COLO668 (cell line): ENCODE results near the gene TNKS1BP1.
"Not testable (repeated sequence)": the region's sequence is repeated elsewhere in the genome, so short reads cannot be mapped to it uniquely, and the experiment has no call there.

Experiments used
- DNase-seq: peaks from one replicate; lab custom pipeline; 2025; ENCODE audit not compliant: unreplicated experiment; lab: John Stamatoyannopoulos, UW

TNKS1BP1 gene, protein sequence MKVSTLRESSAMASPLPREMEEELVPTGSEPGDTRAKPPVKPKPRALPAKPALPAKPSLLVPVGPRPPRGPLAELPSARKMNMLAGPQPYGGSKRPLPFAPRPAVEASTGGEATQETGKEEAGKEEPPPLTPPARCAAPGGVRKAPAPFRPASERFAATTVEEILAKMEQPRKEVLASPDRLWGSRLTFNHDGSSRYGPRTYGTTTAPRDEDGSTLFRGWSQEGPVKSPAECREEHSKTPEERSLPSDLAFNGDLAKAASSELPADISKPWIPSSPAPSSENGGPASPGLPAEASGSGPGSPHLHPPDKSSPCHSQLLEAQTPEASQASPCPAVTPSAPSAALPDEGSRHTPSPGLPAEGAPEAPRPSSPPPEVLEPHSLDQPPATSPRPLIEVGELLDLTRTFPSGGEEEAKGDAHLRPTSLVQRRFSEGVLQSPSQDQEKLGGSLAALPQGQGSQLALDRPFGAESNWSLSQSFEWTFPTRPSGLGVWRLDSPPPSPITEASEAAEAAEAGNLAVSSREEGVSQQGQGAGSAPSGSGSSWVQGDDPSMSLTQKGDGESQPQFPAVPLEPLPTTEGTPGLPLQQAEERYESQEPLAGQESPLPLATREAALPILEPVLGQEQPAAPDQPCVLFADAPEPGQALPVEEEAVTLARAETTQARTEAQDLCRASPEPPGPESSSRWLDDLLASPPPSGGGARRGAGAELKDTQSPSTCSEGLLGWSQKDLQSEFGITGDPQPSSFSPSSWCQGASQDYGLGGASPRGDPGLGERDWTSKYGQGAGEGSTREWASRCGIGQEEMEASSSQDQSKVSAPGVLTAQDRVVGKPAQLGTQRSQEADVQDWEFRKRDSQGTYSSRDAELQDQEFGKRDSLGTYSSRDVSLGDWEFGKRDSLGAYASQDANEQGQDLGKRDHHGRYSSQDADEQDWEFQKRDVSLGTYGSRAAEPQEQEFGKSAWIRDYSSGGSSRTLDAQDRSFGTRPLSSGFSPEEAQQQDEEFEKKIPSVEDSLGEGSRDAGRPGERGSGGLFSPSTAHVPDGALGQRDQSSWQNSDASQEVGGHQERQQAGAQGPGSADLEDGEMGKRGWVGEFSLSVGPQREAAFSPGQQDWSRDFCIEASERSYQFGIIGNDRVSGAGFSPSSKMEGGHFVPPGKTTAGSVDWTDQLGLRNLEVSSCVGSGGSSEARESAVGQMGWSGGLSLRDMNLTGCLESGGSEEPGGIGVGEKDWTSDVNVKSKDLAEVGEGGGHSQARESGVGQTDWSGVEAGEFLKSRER (N-terminal part only)

DNA sequence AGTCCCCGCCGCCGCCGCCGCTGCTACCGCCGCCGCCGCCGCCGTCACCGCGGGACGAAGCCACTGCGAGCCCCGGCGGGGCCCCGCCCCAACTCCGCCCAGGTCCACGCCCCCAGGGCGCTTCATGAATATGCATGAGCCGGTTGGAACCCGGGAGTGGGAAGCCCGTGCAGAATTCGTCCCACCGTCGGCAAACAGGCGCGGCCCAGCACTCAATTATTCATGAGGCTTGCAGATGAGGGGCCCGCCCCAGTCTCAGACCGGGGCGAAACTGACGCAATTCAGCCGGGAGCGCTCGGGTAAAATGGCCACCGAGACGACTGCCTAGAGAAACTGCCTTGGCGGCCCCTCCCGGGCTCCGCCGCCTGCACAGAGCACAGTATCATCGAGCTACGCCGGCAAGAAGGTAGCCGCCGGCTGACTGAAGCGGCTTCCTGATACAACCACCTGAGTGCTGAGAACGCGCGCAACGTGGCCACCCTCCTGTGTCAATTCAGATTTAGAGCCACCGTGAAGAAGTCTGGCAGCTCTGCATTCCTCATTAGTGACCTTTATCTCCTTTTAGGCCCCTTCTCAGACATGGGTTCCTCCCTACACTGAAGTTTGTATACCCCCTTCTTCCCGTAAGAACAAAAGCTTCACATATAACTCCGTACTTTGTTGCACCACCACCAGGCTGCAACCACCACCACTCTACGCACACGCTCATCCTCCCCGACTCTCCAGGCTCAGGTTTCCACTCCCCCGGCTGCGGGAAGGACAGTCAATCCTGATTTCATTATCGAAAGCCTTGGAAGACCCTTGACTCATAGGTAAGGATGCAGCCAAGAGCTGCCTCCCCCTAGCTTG is at the start of gene TNKS1BP1:
Gene TNKS1BP1 (minus strand): TSS at position 67 of the 849 bp plus-strand sequence. CDS start 3,067 bp downstream, outside the sequence.
- peak; percentile 96 for DNase-seq

DNA sequence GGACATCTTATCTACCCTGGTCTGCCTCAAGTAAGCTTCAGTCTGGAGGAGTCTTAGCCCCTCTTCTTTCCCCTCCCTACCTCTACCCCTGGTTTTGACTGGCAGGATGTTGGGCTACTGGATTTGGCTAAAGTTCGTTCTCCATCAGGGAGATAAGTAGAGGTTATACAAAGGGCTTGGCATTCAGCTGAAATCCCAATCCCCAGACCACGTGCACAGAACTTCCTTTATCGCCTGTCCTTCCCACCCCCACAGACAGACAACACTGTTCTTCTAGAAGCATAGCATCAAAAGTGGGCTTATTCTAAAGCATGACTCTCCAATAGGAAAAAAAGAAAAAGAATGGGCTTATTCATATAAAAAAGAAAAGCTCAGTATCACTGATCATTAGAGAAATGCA is 48.4 kb upstream of the TNKS1BP1 start:
- no peak for DNase-seq

DNA sequence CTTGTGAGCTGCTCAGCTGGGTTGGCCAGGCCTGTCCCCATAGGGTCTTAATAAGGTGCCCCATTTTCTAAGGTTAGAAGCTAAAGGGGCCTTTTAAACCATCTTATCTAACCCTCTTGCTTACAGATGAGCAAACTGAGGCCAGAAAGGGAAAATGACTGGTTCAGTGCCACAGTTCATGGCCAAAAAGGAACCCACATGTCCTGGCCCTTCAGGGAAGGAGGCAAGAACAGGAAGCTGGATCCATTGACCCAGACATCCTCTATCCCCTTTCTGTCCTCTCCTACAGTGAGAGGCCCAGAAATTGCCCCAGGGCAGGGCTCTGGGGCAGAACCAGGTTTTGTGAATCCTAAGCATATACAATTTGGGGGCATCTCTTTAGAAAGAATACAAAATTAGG is 46.2 kb upstream of the TNKS1BP1 start:
- DNase-seq = no peak

DNA sequence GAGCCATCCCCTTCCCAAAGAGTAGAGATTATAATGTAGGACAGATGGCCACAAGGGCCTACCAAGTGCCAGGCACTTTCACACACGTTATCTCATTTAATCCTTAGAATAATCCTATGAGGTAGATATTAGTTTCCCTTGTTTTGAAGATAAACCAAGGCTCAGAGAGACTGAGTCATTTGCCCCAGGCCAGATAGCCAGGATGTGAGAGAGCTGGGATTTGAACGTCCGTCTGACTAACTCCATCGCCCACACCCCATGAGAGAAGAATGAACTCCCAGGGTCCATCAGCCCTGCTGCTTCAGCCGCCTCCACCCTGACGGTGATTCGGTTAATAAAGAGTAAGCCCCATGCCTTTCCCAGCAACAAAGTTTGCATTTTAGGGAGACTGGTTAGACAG is 45.5 kb upstream of the TNKS1BP1 start:
- no peak for DNase-seq

DNA sequence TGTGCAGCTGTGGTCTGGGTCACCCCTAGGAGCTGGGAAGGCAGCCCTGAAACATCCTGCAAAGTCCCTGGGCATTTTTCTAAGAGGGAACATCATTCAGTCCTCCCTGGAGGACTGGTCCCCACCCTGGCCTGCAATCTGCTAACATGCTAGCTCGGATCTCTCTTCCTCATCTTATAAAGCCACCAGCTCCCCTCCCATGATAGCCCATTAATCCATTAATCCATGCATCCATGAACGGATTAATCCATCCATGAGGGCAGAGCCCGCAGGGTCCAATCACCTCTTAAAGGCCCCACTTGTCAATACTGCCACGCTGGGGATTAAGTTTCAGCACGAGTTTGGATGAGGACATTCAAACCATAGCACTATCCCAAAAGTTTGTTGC is 44.1 kb upstream of the TNKS1BP1 start:
- no peak for DNase-seq

DNA sequence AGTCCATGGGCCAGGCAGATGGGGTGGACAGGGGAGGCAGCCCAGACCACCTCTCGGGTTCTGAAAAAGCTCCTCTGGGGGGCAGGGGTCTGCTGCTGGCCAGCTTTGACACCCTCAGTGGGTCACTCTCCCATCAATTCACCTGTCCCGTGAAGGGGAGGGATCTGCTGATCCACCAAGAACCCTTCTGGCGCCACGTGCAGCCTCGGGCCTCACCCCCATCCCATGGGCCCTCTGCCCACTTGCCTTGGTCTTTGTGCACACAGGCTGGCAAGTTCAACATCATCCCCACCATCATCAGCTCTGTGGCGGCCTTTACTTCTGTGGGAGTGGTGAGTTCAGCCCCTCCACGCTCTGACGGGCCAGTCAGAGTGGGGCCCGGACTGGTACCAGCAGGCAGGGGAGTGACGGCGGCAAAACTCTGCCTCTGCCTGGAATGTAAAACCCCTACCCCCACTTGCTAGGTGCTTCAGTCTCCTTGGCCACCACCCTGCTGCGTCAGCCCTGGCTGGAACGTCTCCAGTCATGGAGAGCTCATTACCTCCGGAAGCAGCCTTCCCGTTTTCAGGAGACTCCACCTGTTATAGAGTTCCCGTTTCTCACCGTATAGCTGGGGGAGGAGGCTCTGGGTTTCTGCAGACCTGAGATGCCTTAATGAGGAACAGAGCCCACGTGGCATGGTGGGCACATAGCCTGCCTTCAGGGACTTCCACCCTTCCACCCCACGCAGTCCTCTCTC is 43.5 kb upstream of the TNKS1BP1 start:
- no peak for DNase-seq

DNA sequence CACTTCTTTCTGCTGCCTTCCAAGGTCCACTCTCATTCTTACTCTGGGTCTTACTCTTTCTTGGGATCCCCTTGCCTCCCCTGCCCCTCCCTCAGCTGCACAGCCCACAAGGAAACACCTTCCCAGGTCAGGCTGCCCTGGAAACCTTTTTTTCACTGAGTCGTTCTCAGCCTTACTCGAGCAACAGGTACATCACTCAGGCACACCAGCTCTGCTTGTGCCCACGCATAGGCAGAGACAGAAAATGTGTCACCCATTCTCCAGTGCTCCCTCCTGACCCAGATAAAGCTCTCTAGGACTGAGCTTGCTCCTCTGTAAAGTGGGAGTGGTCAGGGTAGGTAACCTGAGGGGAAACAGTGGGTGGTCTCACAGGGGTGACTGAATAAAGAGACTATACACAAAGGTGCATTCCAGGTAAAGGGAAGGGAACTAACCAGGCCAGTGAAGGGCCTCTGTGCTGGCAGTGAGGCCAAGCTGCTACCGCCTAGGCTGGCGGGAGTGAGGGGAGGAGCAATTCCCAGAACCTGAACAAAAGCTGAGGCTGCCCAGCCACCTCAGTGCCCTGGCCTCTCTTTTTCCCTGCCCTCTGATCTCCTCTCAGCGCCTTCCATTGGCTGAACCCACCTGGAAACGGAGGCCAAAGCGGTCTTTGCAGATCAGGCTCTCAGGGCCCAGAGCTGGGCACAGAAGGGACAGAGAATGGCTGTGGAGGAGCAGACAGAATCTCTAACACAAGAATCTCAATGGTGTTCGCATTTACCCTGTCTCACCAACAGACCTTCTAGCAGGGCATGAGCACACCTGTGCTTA is 40.3 kb upstream of the TNKS1BP1 start:
- DNase-seq = no peak

DNA sequence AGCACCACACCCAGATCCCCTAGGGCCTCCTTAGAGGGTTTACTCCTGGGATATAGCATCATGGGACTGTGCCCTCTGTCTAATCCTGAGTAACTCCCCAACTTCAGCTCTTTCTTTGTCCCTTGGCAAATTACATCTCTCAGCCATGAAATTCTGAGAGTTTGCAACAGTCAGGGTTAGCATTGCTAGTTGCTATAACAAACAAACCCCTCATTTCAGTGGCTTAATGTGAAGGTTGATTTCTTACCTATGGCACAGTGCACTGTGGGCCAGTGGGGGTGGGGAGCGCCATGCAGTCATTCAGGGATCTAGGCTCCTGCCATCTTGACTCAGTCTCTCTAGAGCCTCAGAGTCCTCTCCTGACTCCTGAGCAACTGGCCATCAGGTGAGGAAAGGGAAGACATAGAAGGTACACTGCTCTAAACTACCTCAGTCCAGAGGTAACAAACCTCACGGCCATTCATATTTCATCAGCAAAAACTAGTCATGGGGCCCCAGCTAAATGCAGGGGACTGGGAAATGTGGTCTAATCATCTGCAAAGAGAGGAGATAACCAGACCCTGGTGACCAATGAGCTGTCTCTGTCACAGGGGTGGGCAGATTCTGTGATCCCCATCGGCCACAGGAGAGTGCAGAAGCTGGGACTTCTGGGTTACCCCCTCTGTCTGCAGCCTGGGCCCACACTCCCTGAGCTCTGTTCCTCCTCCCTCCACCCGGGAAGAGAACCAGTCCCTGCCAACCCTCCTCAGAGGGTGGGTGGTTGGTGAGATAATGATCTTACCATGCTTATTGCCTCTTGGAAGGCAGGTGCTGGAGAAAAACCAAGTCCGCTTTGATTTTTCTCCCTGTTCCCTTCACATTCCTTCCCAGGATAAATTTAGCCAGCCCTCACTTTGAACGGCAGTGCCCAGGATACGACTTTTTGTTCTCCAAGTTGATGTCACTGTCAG is 38.7 kb upstream of the TNKS1BP1 start:
- DNase-seq = no peak

DNA sequence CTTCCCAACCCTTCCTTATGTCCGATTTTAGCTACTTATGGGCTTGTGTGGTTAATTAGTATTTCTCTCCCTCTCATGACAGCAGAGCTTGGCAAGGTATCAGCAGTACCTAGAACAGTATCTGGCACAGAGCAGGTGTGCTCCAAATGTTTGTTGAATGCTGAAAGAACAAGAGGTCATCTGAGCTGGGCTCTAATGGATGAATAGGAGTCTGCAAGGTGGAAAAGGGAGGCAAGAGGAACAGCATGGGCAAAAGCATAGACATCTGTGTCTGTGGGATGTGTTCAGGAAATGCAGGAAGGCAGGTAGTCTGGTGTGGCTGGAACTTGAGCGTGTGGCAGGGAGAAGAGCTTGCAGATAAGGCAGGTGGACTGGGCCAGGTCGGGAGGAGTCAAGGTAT is 37.2 kb upstream of the TNKS1BP1 start:
- no peak for DNase-seq

DNA sequence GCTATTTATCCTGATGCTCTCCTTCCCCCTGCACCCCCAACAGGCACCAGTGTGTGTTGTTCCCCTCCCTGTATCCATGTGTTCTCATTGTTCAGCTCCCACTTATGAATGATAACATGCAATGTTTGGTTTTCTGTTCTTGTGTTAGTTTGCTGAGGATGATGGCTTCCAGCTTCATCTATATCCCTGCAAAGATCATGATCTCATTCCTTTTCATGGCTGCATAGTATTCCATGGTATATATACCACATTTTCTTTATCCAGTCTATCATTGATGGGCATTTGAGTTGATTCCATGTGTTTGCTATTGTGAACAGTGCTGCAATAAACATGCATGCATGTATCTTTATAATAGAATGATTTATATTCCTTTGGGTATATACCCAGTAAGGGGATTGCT is 36.7 kb upstream of the TNKS1BP1 start:
- DNase-seq = not testable (repeated sequence)

DNA sequence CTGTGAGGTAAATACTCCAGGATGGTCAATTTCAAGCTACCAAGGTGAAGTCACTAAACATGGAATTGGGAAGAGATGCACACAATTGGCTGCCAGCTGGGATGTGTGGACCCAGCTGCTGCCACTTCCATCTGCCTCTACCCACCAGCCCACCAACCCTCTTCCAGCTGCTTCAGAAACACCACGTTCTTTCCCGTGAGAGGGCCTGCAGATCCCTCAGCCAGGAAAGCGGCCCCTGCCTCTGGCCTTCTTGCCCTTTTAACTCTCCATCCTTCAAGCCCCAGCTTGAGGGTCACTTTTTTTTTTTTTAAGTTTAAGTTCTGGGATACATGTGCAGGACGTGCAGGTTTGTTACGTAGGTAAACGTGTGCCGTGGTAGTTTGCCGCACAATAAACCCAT is 36.2 kb upstream of the TNKS1BP1 start:
- DNase-seq = no peak

DNA sequence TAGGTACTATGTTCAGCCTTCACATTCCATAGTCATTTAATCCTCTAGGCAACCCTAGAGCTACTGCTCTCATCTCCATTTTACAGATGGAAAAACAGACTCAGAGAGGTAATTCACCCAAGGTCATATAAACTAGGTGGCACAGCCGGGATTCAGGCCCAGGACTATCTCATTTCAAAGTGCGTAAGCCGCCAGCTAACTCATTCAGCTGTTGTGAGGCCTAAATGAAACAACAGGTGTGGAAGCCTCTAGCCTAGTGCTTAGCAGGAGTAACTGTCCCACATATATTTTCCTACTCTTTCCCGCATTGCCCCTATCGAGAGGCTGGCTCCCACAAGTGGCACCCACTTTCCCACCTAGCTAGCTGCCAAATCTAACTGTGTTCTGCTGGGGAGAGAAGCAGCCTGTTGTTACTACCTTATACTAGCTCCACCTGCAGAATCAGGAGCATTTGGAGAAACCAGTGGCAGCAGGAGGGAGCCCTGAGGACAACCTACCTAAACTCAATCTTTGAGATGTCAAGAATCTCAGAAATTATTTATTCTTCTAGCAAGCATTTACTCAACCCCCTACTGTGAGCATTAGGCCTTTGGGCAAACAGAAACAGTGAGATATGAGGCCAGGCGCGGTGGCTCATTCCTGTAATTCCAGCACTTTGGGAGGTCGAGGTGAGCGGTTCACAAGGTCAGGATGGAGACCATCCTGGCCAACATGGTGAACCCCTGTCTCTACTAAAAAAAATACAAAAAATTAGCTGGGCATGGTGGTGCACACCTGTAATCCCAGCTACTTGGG is 35.3 kb upstream of the TNKS1BP1 start:
- DNase-seq = no peak

DNA sequence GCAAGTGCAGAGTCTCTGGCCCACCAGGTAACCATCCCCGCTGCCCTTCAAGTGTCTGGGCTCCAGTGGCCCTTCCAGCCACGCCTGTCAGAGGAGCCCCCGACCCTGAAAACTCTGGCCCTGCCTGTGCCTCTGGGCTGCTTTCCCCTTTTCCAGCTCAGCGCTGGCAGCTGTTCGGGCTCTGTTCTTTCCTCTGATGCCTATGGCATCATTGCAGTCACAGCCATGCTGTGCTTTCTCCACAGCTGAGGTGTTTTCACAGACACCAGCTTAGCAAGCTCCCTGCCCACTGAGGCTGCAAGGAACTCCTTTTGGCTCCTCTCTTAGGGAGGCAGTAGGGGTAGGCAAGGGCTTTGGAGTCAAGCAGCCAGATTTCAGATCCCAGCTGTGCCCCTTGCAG is 34.6 kb upstream of the TNKS1BP1 start:
- DNase-seq = no peak

DNA sequence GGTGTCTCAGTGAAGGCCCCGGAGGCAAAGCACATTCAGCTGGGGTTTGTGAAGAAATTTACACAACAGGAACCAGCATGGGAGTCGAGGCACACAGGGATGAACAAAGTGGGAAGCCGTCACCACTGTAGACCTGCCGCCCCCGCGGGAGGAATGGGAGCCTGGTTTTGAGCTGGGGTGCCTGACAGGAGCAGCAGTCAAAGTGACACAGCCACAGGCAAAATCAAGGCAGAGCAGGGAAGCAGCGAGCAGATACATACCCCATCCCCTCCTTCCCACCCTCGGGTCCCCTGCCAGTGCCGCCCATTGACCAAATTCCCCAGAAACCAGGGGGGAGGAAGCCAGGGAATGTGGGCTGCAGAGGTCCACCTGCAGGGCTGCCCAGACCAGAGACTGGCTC is 34.2 kb upstream of the TNKS1BP1 start:
- DNase-seq = no peak

DNA sequence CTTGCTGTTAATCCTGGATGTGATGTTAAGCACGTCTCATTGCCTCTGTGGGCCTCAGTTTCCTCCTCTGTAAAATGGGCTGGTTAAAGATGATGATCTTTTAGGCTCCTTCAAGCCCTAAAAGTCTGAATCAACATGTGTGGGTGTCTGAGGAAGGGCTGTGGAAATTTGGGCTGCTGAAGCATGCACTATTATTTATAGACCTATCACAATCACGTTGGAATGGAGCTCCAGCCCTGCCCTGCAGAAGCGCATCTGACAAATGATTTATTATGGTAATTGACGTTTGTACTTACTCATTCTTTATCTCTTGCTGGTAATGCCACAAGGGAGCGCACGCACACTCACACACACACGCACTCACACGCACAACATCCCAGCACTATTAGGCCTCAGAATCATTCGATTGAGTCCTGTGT is 33.8 kb upstream of the TNKS1BP1 start:
- DNase-seq = no peak

DNA sequence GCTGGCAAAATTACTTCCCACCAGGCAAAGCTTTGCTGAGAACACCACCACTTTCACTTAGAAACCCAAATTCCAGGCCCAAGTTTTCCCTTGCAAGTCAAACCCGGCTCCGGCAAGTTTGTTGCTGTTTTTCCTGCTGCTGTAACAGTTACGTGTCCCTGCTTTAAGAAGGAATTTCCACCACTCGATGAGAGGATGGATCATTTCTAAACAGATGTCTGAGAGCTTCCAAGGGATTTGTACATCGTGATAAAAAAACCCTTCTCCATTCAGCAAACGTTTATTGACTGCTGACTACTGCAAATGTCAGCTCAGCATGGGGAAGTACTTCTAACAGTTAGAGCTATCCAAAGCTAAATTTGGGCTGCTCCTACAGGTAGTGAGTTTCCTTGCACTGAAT is 33.1 kb upstream of the TNKS1BP1 start:
- DNase-seq = no peak

DNA sequence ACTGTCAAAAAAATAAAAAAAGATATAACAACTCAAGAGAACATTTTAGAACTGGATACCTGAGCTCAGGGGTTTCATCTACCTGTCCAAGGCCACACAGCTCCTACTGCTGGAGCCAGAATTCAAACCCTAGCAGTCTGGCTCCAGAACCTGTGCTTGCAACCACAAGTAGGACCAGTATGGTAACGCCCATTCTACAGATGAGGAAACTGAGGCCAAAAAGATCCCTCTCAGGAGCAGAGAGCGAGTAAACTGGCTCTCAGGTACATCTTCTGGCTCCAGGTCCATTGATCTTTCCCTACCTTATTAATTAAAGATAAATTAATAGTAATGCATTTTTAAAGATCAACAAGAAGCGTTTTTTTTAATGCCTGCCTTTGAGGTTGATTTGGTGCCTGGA is 32.6 kb upstream of the TNKS1BP1 start:
- no peak for DNase-seq
